Urinary bladder (tissue), 4 donors: ENCODE measurements around the gene CADM2. TPM values are rescaled to one million over a fixed set of nuclear protein-coding genes. Genes with fewer than 3 reads are reported as not detected.

Source experiments
- DNase-seq: peaks from one replicate; pipeline ENCODE4 v3.0.0-alpha.2; 2015; ENCODE audit errors: extremely low spot score
- H3K27ac ChIP-seq: one replicate; pipeline ENCODE4 v1.5.1; 2013; ENCODE audit warnings: low read depth, mild to moderate bottlenecking, moderate library complexity
- H3K36me3 ChIP-seq: one replicate; pipeline ENCODE4 v1.6.1; 2013; ENCODE audit warnings: mild to moderate bottlenecking, moderate library complexity; ENCODE audit not compliant: insufficient read depth
- H3K4me1 ChIP-seq: one replicate; pipeline ENCODE4 v1.6.1; 2013; ENCODE audit warnings: mild to moderate bottlenecking, moderate library complexity; ENCODE audit not compliant: insufficient read depth
- H3K4me3 ChIP-seq: one replicate; pipeline ENCODE4 v1.5.1; 2013; ENCODE audit warnings: low read depth, low read length
- WGBS: extraction: QIAGEN DNeasy Blood & Tissue Kit; methylation state at CpG from one replicate; pipeline ENCODE4 v1.1.7; 2013; 5-methylcytosine and 5-hydroxymethylcytosine counted together
- polyA plus RNA-seq: library from polyadenylated mRNA; stranded (reverse); fragments of 200-250 nt; gene quantifications from one replicate; pipeline ENCODE4 v1.2.3, GENCODE V29; 2013
- total RNA-seq: library from RNA; depleted of rRNA; stranded (reverse); fragments of >200 nt; gene quantifications from one replicate; pipeline ENCODE4 v1.2.3, GENCODE V29; 2014
- donor health status: healthy with polysubstance abuse.
- donor health status: healthy.

CADM2 gene
- total and polyA plus RNA-seq, 2 donors: 2.7 to 4.6 TPM

- no peak for DNase-seq
- no peaks in the 10 kb centered on the region for H3K36me3 ChIP-seq
- H3K4me3 ChIP-seq: no peak overlapping the region
- 49% methylated on average over 1 of the region's 1 CpG for WGBS
- no peak overlapping the region for H3K27ac ChIP-seq
- H3K4me1 ChIP-seq: no peaks in the 10 kb centered on the region
Measured at GRCh38 chr3:85208650-85209049, 249.9 kb downstream of the CADM2 start.

GRCh38 chr3:85210540-85210939 is 251.8 kb downstream of the CADM2 start:
- Histone ChIP-seq H3K27ac (no peak overlapping the region), H3K4me1 (no peaks in the 10 kb centered on the region), H3K36me3 (no peaks in the 10 kb centered on the region), H3K4me3 (no peak overlapping the region)
- no peak for DNase-seq
- WGBS: 85% methylated on average over 2 of the region's 2 CpGs

GRCh38 chr3:85228966-85229365 is 270.2 kb downstream of the CADM2 start:
- Histone ChIP-seq H3K27ac (no peak overlapping the region), H3K36me3 (no peaks in the 10 kb centered on the region), H3K4me3 (no peak overlapping the region), H3K4me1 (no peaks in the 10 kb centered on the region)
- DNase-seq: no peak
- WGBS: 74% methylated on average over 6 of the region's 6 CpGs

- H3K36me3 ChIP-seq: no peaks in the 10 kb centered on the region
- H3K4me3 ChIP-seq: no peak overlapping the region
- 86% methylated on average over 4 of the region's 4 CpGs for WGBS
- no peak overlapping the region for H3K27ac ChIP-seq
- no peak for DNase-seq
- H3K4me1 ChIP-seq: no peaks in the 10 kb centered on the region
Measured at GRCh38 chr3:85244091-85244490, 285.3 kb downstream of the CADM2 start.

- no peak for DNase-seq
- 82% methylated on average over 2 of the region's 2 CpGs for WGBS
- H3K36me3 ChIP-seq: no peaks in the 10 kb centered on the region
- no peak overlapping the region for H3K4me3 ChIP-seq
- H3K27ac ChIP-seq: no peak overlapping the region
- no peaks in the 10 kb centered on the region for H3K4me1 ChIP-seq
Measured at GRCh38 chr3:85244519-85244918, 285.7 kb downstream of the CADM2 start.

GRCh38 chr3:85251766-85252165 is 293.0 kb downstream of the CADM2 start:
- no peak overlapping the region for H3K27ac ChIP-seq
- no peak for DNase-seq
- no peak overlapping the region for H3K4me3 ChIP-seq
- WGBS: 90% methylated on average over 1 of the region's 1 CpG
- H3K4me1 ChIP-seq: no peaks in the 10 kb centered on the region
- H3K36me3 ChIP-seq: no peaks in the 10 kb centered on the region

- WGBS: 19% methylated on average over 1 of the region's 1 CpG
- no peak overlapping the region for H3K27ac ChIP-seq
- no peak for DNase-seq
Measured at GRCh38 chr3:85252686-85253085, 293.9 kb downstream of the CADM2 start.

GRCh38 chr3:85254738-85255137 is 295.9 kb downstream of the CADM2 start:
- 61% methylated on average over 3 of the region's 3 CpGs for WGBS
- H3K27ac ChIP-seq: no peak overlapping the region
- no peaks in the 10 kb centered on the region for H3K36me3 ChIP-seq
- DNase-seq: no peak
- no peak overlapping the region for H3K4me3 ChIP-seq
- H3K4me1 ChIP-seq: no peaks in the 10 kb centered on the region

More at GRCh38 chr3:85252686-85253085, 293.9 kb downstream of the CADM2 start:
- Histone ChIP-seq H3K4me3 (no peak overlapping the region), H3K36me3 (no peaks in the 10 kb centered on the region), H3K4me1 (no peaks in the 10 kb centered on the region)

- WGBS: 23% methylated on average over 4 of the region's 4 CpGs
- Histone ChIP-seq H3K36me3 (no peaks in the 10 kb centered on the region), H3K4me3 (no peak overlapping the region), H3K4me1 (no peaks in the 10 kb centered on the region), H3K27ac (no peak overlapping the region)
- no peak for DNase-seq
Measured at GRCh38 chr3:85255949-85256348, 297.2 kb downstream of the CADM2 start.

GRCh38 chr3:85258326-85258725 is 299.5 kb downstream of the CADM2 start:
- Histone ChIP-seq H3K27ac (no peak overlapping the region), H3K4me3 (no peak overlapping the region), H3K4me1 (no peaks in the 10 kb centered on the region), H3K36me3 (no peaks in the 10 kb centered on the region)
- WGBS: 88% methylated on average over 5 of the region's 5 CpGs
- DNase-seq: no peak

GRCh38 chr3:85258819-85259218 is 300.0 kb downstream of the CADM2 start:
- H3K4me1 ChIP-seq: no peaks in the 10 kb centered on the region
- 88% methylated on average over 2 of the region's 2 CpGs for WGBS
- H3K27ac ChIP-seq: no peak overlapping the region
- no peak overlapping the region for H3K4me3 ChIP-seq
- no peak for DNase-seq
- H3K36me3 ChIP-seq: no peaks in the 10 kb centered on the region

- Histone ChIP-seq H3K4me3 (no peak overlapping the region), H3K36me3 (no peaks in the 10 kb centered on the region), H3K4me1 (no peaks in the 10 kb centered on the region), H3K27ac (no peak overlapping the region)
- no peak for DNase-seq
- WGBS: 65% methylated on average over 2 of the region's 2 CpGs
Measured at GRCh38 chr3:85259748-85260147, 301.0 kb downstream of the CADM2 start.

- no peak overlapping the region for H3K27ac ChIP-seq
- 72% methylated on average over 1 of the region's 1 CpG for WGBS
- no peaks in the 10 kb centered on the region for H3K4me1 ChIP-seq
- H3K36me3 ChIP-seq: no peaks in the 10 kb centered on the region
- DNase-seq: no peak
- no peak overlapping the region for H3K4me3 ChIP-seq
Measured at GRCh38 chr3:85264381-85264780, 305.6 kb downstream of the CADM2 start.

GRCh38 chr3:85270488-85270887 is 311.7 kb downstream of the CADM2 start:
- Histone ChIP-seq H3K36me3 (no peaks in the 10 kb centered on the region), H3K27ac (no peak overlapping the region), H3K4me3 (no peak overlapping the region), H3K4me1 (no peaks in the 10 kb centered on the region)
- 13% methylated on average over 1 of the region's 1 CpG for WGBS
- DNase-seq: no peak

- no peak overlapping the region for H3K4me3 ChIP-seq
- no peak overlapping the region for H3K27ac ChIP-seq
- no peaks in the 10 kb centered on the region for H3K4me1 ChIP-seq
- no peak for DNase-seq
- no peaks in the 10 kb centered on the region for H3K36me3 ChIP-seq
Measured at GRCh38 chr3:85271911-85272310, 313.1 kb downstream of the CADM2 start.
